Mucosa of stomach (tissue), 1 donor: ENCODE measurements around the gene ARL16.
"Not testable (repeated sequence)": the region's sequence is repeated elsewhere in the genome, so short reads cannot be mapped to it uniquely, and the experiment has no call there.

Experiments used
- H3K27me3 ChIP-seq: one replicate; pipeline ENCODE4 v1.7.0; 2013; ENCODE audit warnings: mild to moderate bottlenecking, low read length; ENCODE audit not compliant: control insufficient read depth, insufficient read depth
- H3K36me3 ChIP-seq: one replicate; pipeline ENCODE4 v1.7.0; 2013; ENCODE audit warnings: low read length; ENCODE audit not compliant: control insufficient read depth, insufficient read depth
- H3K4me1 ChIP-seq: one replicate; pipeline ENCODE4 v1.7.0; 2013; ENCODE audit warnings: mild to moderate bottlenecking, low read length; ENCODE audit not compliant: control insufficient read depth, insufficient read depth
- H3K4me3 ChIP-seq: one replicate; pipeline ENCODE4 v1.7.0; 2013; ENCODE audit warnings: low read length
- H3K9ac ChIP-seq: one replicate; pipeline ENCODE4 v1.7.0; 2013; ENCODE audit warnings: mild to moderate bottlenecking, low read length, moderate library complexity
- H3K9me3 ChIP-seq: one replicate; pipeline ENCODE4 v1.7.0; 2013; ENCODE audit warnings: mild to moderate bottlenecking, low read length, moderate library complexity; ENCODE audit not compliant: control insufficient read depth
- donor health status: Pancreatic carcinoma.

Gene ARL16

GRCh38 chr17:81685108-81685507 is 1.5 kb upstream of the ARL16 start:
- Histone ChIP-seq H3K9ac (peak overlapping the region; percentile 87), H3K27me3 (no peaks in the 10 kb centered on the region), H3K9me3 (no peaks in the 10 kb centered on the region), H3K4me3 (peak overlapping the region; percentile 87), H3K36me3 (no peaks in the 10 kb centered on the region), H3K4me1 (peaks cover 14% of the 10 kb centered on the region)

- Histone ChIP-seq H3K36me3 (no peaks in the 10 kb centered on the region), H3K4me3 (peak overlapping the region; percentile 87), H3K9me3 (no peaks in the 10 kb centered on the region), H3K9ac (peak overlapping the region; percentile 87), H3K27me3 (no peaks in the 10 kb centered on the region), H3K4me1 (peaks cover 14% of the 10 kb centered on the region)
Observed at GRCh38 chr17:81684442-81684911, 880 bp upstream of the ARL16 start.

GRCh38 chr17:81683208-81683583 is 401 bp downstream of the ARL16 start:
- Histone ChIP-seq H3K27me3 (no peaks in the 10 kb centered on the region), H3K9me3 (no peaks in the 10 kb centered on the region), H3K4me3 (peak overlapping the region; percentile 87), H3K36me3 (no peaks in the 10 kb centered on the region), H3K4me1 (peaks cover 14% of the 10 kb centered on the region), H3K9ac (peak overlapping the region; percentile 87)

GRCh38 chr17:81682565-81683207 is 911 bp downstream of the ARL16 start:
- H3K36me3 ChIP-seq, result no peaks in the 10 kb centered on the region
- peak overlapping the region; percentile 87 for H3K9ac ChIP-seq
- H3K4me1 ChIP-seq, result peaks cover 14% of the 10 kb centered on the region

GRCh38 chr17:81681672-81682071 is 1.9 kb downstream of the ARL16 start:
- peaks cover 14% of the 10 kb centered on the region for H3K4me1 ChIP-seq
- no peaks in the 10 kb centered on the region for H3K9me3 ChIP-seq
- H3K36me3 ChIP-seq, result no peaks in the 10 kb centered on the region
- no peak overlapping the region for H3K4me3 ChIP-seq
- no peaks in the 10 kb centered on the region for H3K27me3 ChIP-seq
- H3K9ac ChIP-seq, result no peak overlapping the region

More at GRCh38 chr17:81682565-81683207, 911 bp downstream of the ARL16 start:
- H3K27me3 ChIP-seq, result no peaks in the 10 kb centered on the region
- H3K9me3 ChIP-seq, result no peaks in the 10 kb centered on the region
- H3K4me3 ChIP-seq, result peak overlapping the region; percentile 87

- no peaks in the 10 kb centered on the region for H3K36me3 ChIP-seq
- no peaks in the 10 kb centered on the region for H3K27me3 ChIP-seq
Observed at GRCh38 chr17:81680150-81680549, 3.4 kb downstream of the ARL16 start.

GRCh38 chr17:81676906-81677305 is 6.7 kb downstream of the ARL16 start:
- Histone ChIP-seq H3K4me1 (no peaks in the 10 kb centered on the region), H3K27me3 (no peaks in the 10 kb centered on the region), H3K9ac (no peak overlapping the region), H3K9me3 (no peaks in the 10 kb centered on the region), H3K36me3 (peaks cover 3% of the 10 kb centered on the region), H3K4me3 (no peak overlapping the region)

More at GRCh38 chr17:81680150-81680549, 3.4 kb downstream of the ARL16 start:
- Histone ChIP-seq H3K4me1 (peaks cover 8% of the 10 kb centered on the region), H3K4me3 (no peak overlapping the region), H3K9me3 (no peaks in the 10 kb centered on the region), H3K9ac (no peak overlapping the region)

- H3K9ac ChIP-seq, H3K36me3 ChIP-seq, H3K4me1 ChIP-seq, H3K9me3 ChIP-seq, H3K27me3 ChIP-seq, H3K4me3 ChIP-seq: not testable (repeated sequence)
Observed at GRCh38 chr17:81675515-81676221, 7.9 kb downstream of the ARL16 start.

GRCh38 chr17:81673561-81674258 is 9.9 kb downstream of the ARL16 start:
- no peak overlapping the region for H3K9ac ChIP-seq
- no peaks in the 10 kb centered on the region for H3K4me1 ChIP-seq
- H3K36me3 ChIP-seq, result peaks cover 7% of the 10 kb centered on the region
- no peaks in the 10 kb centered on the region for H3K9me3 ChIP-seq
- no peaks in the 10 kb centered on the region for H3K27me3 ChIP-seq
- no peak overlapping the region for H3K4me3 ChIP-seq

GRCh38 chr17:81672954-81673353 is 10.6 kb downstream of the ARL16 start:
- peaks cover 7% of the 10 kb centered on the region for H3K36me3 ChIP-seq
- peaks cover 1% of the 10 kb centered on the region for H3K4me1 ChIP-seq
- no peaks in the 10 kb centered on the region for H3K9me3 ChIP-seq

GRCh38 chr17:81672504-81672903 is 11.1 kb downstream of the ARL16 start:
- Histone ChIP-seq H3K9ac (no peak overlapping the region), H3K4me3 (no peak overlapping the region), H3K9me3 (no peaks in the 10 kb centered on the region), H3K4me1 (peaks cover 5% of the 10 kb centered on the region), H3K36me3 (peaks cover 7% of the 10 kb centered on the region), H3K27me3 (no peaks in the 10 kb centered on the region)

More at GRCh38 chr17:81672954-81673353, 10.6 kb downstream of the ARL16 start:
- Histone ChIP-seq H3K9ac (no peak overlapping the region), H3K4me3 (no peak overlapping the region), H3K27me3 (no peaks in the 10 kb centered on the region)

- no peaks in the 10 kb centered on the region for H3K27me3 ChIP-seq
- H3K36me3 ChIP-seq, result peaks cover 7% of the 10 kb centered on the region
- H3K9ac ChIP-seq, result no peak overlapping the region
- H3K4me1 ChIP-seq, result peaks cover 19% of the 10 kb centered on the region
- no peaks in the 10 kb centered on the region for H3K9me3 ChIP-seq
- no peak overlapping the region for H3K4me3 ChIP-seq
Observed at GRCh38 chr17:81667754-81668153, 15.8 kb downstream of the ARL16 start.
